ENCODE results near the gene ITGAV.

The ITGAV gene

DNA sequence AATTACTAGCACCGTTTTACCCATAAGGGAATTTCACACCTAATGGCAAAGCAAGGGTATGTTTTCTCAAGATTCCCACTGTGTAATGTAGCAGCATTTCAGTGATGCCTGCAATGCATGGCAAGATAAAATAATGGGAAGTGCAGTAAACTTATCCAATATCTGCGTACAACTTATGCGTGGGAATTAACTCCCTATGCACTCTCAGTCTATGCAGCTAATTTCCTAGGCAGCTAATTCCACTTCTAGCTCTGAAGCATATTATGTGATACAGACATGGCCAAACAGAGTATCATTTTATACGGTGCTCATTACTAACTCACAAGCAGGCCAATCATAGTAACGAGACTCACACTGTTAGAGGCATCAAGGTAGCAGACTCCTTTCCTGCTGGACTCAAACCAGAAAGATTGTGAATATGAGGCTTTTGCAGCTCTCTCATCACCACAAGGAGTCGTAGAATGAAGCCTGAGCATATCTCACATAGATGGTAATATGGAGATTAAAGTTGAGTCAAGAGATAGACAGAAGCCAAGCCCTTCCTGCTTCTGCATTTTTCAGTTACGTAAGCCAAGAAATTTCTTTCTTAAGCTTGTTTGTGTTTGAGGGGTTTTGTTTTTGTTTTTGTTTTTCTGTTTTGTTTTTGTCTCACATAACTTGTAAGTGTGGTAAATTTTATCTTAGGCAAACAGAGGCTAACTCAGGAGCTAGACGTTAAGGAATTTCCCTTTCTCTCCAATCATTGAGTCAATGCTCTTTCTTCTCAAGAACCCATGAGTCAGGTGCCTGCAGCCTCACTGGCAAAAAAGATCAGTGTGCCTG, 34.8 kb upstream of the ITGAV start:
- Histone ChIP-seq H2AFZ (no peak overlapping the region), H3K27me3 (ENCODE audit: control insufficient read depth, insufficient read depth, low read length) (no peaks in the 10 kb centered on the region)

DNA sequence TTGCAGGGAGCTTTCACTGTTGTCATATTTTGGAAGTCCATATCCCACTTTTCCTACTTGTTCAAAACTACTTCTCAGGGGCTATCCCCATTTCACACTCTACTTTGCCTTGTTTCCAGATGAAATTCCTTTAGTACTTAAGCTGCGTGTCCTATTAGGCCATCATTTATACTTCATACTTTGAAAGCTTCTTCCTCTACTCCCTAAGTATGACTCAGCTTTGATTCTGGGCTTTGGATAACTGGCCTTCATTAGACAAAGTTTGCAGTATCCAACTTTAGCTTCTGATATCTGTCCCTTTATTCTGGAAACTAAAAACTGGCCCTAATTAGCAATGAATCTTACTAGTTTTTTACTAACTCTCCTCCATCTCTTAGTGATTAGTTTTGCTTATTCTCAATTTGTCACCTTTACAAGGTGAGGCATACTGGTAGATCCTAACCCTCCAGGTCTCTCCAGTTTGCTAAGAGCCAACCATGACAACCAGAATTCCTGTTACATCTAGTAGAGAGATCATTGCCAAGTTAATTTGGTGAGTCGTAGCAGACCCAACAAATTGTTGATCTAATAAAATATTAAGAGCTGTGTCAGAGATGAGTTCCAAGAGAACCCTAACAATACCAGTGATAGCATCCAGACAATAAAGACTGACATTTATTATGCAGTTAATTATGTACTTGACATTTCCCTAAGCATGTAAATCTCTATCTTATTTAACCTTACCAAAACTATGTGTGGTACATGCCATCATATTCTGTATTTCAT, 31.2 kb upstream of the ITGAV start:
- H3K27ac ChIP-seq: no peak overlapping the region

More for the DNA sequence above, 34.8 kb upstream of the ITGAV start:
- Histone ChIP-seq H3K9ac (no peak overlapping the region), H3K4me1 (no peaks in the 10 kb centered on the region), H3K27ac (no peak overlapping the region), H3K4me2 (ENCODE audit: low read length) (no peak overlapping the region), H3K4me3 (ENCODE audit: low read depth, low read length) (no peak overlapping the region), H3K79me2 (no peaks in the 10 kb centered on the region), H3K36me3 (ENCODE audit: control insufficient read depth, insufficient read depth, low read length) (no peaks in the 10 kb centered on the region), H3K9me3 (ENCODE audit: control insufficient read depth, low read length) (no peaks in the 10 kb centered on the region)
- TF ChIP-seq, protein P1, sequence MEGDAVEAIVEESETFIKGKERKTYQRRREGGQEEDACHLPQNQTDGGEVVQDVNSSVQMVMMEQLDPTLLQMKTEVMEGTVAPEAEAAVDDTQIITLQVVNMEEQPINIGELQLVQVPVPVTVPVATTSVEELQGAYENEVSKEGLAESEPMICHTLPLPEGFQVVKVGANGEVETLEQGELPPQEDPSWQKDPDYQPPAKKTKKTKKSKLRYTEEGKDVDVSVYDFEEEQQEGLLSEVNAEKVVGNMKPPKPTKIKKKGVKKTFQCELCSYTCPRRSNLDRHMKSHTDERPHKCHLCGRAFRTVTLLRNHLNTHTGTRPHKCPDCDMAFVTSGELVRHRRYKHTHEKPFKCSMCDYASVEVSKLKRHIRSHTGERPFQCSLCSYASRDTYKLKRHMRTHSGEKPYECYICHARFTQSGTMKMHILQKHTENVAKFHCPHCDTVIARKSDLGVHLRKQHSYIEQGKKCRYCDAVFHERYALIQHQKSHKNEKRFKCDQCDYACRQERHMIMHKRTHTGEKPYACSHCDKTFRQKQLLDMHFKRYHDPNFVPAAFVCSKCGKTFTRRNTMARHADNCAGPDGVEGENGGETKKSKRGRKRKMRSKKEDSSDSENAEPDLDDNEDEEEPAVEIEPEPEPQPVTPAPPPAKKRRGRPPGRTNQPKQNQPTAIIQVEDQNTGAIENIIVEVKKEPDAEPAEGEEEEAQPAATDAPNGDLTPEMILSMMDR (IDR thresholded peaks at IDR 0.05): peak; percentile 14

DNA sequence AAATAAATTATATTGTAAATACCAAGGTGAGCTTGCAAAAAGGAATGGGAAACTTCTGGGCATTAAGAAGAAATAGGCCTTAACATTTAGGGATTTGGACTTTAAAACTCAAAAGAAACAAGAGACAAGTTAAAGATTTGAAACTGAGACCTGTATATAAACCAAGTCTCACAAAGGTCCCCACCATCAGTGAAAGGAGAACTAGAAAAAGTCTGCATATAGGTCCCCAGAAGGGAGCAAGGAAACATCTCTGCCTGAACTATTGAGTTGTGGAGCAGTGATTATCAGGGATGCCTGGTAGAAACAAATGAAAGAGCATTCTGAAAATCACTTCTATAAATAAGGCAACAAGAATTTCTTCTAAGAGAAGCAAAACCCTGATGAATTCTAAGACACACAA, 30.5 kb upstream of the ITGAV start:
- H3K4me3 ChIP-seq (ENCODE audit: low read depth, low read length): no peak overlapping the region
- TF ChIP-seq, protein P1 (IDR thresholded peaks at IDR 0.05): no peak
- H2AFZ ChIP-seq: no peak overlapping the region
- no peaks in the 10 kb centered on the region for H3K36me3 ChIP-seq (ENCODE audit: control insufficient read depth, insufficient read depth, low read length)
- H3K27me3 ChIP-seq (ENCODE audit: control insufficient read depth, insufficient read depth, low read length): no peaks in the 10 kb centered on the region
- H3K4me1 ChIP-seq: no peaks in the 10 kb centered on the region
- no peaks in the 10 kb centered on the region for H3K79me2 ChIP-seq
- H3K9ac ChIP-seq: no peak overlapping the region
- H3K9me3 ChIP-seq (ENCODE audit: control insufficient read depth, low read length): no peaks in the 10 kb centered on the region
- H3K4me2 ChIP-seq (ENCODE audit: low read length): no peak overlapping the region
- no peak overlapping the region for H3K27ac ChIP-seq

More for the DNA sequence above, 31.2 kb upstream of the ITGAV start:
- Histone ChIP-seq H3K4me3 (ENCODE audit: low read depth, low read length) (no peak overlapping the region), H3K27me3 (ENCODE audit: control insufficient read depth, insufficient read depth, low read length) (no peaks in the 10 kb centered on the region), H3K9me3 (ENCODE audit: control insufficient read depth, low read length) (no peaks in the 10 kb centered on the region), H3K79me2 (no peaks in the 10 kb centered on the region), H3K36me3 (ENCODE audit: control insufficient read depth, insufficient read depth, low read length) (no peaks in the 10 kb centered on the region), H3K9ac (no peak overlapping the region), H3K4me2 (ENCODE audit: low read length) (no peak overlapping the region), H2AFZ (no peak overlapping the region), H3K4me1 (no peaks in the 10 kb centered on the region)
- TF ChIP-seq, protein P1 (IDR thresholded peaks at IDR 0.05): no peak

DNA sequence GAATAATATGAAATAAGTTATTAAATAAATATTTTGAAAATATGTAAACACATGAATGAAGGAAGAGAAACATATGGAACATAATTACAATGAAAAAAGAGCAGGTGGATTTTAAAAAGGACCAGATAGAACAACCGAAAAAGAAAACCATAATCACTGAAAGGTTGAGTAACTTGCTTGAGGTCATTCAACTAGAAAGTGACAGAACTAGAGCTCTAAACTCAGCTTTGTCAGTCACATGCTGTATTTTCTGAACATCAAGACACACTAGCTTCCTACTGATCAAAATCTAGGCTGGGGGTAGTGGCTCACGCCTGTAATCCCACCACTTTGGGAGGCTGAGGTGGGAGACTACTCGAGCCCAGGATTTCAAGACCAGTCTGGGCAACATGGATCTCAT, 30.0 kb upstream of the ITGAV start:
- Histone ChIP-seq H3K27me3 (ENCODE audit: control insufficient read depth, insufficient read depth, low read length) (no peaks in the 10 kb centered on the region), H3K4me2 (ENCODE audit: low read length) (no peak overlapping the region), H2AFZ (no peak overlapping the region), H3K36me3 (ENCODE audit: control insufficient read depth, insufficient read depth, low read length) (no peaks in the 10 kb centered on the region), H3K4me3 (ENCODE audit: low read depth, low read length) (no peak overlapping the region), H3K27ac (no peak overlapping the region), H3K79me2 (no peaks in the 10 kb centered on the region), H3K4me1 (no peaks in the 10 kb centered on the region), H3K9ac (no peak overlapping the region), H3K9me3 (ENCODE audit: control insufficient read depth, low read length) (no peaks in the 10 kb centered on the region)
- TF ChIP-seq, protein P1 (IDR thresholded peaks at IDR 0.05): no peak

Measured in parathyroid adenoma (tissue), 2 donors.